IPS-11a (cell line): ENCODE measurements around the gene MYBPC2.

Source experiments
- H3K4me3 ChIP-seq: one replicate; pipeline ENCODE4 v1.5.1; 2013; ENCODE audit warnings: low read depth, low read length, control low read depth

MYBPC2 gene

DNA sequence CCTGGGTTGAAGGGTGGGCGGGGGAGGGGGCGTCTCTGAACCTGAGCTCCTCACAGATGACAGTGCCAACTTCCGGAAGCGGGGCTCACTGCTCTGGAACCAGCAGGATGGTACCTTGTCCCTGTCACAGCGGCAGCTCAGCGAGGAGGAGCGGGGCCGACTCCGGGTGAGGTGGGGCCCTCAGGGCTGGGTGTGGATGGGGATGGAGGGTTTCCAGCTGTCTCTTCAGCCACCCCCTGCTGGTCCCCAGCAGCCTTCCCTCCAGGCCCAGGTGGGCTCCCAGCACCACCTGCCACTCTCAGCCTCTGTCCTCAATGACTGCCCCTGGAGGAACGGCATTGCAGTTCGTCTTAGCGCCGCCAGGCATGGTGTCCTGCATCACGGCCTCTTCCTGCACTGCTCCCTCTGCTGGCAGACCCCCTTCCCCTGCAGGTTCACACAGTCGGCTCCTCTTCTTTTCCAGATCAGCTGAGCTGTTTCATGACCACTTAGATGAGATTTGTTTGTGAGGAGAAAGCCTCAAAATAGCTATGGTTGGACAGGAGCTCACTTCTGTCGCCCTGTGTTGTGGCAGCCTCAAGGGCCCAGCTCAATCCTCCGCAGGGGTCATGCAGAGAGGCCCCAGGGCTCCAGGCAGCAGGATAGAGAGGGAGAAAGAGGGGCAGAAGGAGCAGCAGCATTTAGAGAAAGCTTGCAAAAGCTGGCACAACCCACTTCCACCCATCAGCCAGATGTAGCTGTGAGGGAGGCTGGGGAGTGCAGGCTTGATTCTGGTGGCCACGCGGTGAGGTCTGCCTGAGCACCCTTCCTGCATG is 46.4 kb downstream of the MYBPC2 start:
- no peak overlapping the region for H3K4me3 ChIP-seq

DNA sequence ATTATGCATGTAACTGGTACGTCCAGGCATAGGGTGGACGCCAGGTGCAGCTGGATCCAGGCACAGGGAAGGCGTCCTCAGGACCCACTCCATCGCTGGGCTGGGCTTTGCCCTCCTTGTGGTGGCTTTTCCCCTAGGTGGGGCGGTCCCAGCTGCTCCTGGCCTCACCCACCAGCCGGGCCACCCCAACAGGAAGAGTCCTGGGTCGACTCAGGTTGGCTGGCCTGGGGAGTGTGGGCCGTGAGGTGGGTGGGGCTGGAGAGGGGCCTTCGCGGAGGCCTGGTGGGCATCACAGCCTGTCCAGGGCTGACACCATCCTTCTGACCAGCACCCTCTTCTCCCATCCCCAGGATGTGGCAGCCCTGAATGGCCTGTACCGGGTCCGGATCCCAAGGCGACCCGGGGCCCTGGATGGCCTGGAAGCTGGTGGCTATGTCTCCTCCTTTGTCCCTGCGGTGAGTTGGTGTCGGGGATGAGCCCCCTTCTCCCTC is 47.1 kb downstream of the MYBPC2 start:
- H3K4me3 ChIP-seq, result no peak overlapping the region

DNA sequence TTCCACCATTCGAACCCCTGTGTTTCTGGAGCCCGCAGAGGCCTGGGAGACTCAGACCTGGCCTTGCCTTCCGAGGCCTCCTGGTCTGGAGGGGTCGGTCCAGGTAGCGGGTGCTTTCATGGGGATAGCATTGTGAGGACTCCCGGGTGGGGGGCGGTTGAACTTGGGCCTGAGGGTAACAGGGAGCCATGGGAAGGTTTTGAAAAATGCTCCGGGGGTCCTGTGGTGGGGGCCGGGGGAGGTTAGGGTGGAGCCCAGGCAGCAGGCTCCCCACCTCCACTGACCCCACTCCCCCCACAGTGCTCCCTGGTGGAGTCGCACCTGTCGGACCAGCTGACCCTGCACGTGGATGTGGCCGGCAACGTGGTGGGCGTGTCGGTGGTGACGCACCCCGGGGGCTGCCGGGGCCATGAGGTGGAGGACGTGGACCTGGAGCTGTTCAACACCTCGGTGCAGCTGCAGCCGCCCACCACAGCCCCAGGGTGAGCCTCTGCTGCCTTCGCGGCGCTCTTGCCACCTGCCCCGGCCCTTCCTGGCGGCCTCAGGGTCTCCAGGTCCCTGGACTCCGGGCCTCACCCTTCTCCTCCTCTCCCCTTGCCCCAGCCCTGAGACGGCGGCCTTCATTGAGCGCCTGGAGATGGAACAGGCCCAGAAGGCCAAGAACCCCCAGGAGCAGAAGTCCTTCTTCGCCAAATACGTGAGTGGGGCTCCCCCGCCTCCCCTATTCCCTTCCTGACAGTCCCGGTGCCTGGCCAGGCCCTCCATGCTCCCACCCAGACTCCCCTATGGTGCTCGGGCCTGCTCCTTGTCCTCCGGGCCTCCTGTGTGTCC is 47.8 kb downstream of the MYBPC2 start:
- no peak overlapping the region for H3K4me3 ChIP-seq

DNA sequence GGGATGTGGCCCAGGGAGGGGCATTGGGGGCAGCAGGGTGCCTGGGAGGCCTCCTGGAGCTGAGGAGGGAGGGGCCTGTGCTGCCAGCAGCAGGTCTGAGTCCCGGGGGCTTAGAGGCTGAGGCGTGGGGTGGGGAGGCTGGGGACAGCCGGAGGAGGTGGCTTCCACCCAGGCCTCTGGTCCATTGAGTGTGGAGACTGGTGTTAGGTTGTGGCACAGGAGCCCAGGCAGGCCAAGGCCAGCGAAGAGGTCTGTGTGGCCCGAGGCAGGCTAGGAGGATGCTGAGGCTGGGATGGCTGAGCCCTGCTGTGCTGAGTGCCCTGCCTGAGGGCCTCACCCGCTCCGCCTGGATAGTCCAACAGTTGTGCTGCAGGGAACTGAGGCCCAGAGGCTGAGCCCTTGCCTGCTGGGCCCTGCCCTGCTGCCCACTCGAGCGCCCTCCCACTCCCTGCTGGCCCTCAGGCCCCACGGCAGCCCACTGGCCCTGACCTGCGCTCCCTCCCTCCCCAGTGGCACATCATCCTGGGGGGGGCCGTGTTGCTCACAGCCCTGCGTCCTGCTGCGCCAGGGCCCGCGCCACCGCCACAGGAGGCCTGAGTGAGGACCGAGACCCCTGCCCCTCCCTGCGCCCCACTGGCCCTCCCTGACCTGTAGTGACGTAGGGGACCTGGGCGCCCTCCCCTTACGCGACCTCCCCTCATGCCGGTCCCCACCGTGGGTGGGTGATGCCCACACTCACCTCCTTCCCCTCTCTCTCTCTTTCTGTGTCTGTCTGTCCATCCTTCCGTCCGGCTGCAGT is 48.9 kb downstream of the MYBPC2 start:
- no peak overlapping the region for H3K4me3 ChIP-seq

GRCh38 chr19:50482271-50482855 is 49.7 kb downstream of the MYBPC2 start:
- no peak overlapping the region for H3K4me3 ChIP-seq

GRCh38 chr19:50482916-50483315 is 50.2 kb downstream of the MYBPC2 start:
- no peak overlapping the region for H3K4me3 ChIP-seq

DNA sequence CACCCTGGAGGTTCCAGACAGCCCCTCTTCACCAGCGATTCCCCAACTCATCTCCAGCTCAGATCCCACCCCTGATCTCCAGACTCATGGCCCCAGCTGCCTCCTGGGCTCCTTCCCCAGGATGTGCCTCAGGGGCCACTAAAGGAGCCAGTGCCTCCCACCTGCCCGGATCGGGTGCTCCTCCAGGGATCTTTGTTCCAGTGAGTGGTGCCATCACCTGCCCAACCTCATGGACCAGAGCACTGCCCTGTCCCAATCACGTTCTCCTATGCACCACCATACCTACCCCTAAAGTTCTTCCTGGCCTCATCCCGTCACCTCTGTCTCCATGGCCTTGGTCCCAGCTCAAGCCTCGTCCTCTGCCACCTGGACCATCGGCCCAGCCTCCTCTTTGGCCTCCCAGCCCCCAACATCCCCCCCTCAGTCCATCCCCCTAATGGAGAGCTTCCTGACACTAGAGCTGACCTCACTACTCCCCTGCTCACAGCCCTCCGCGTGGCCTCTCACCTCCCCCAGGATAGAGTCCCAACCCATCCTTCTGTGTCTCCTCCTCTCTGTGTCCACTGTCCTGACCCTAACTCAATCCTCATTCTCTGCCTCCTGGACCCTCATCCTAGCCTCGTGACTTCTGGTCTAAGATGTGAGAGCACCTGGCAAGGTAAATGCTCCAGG is 52.7 kb downstream of the MYBPC2 start:
- H3K4me3 ChIP-seq, result no peak overlapping the region

DNA sequence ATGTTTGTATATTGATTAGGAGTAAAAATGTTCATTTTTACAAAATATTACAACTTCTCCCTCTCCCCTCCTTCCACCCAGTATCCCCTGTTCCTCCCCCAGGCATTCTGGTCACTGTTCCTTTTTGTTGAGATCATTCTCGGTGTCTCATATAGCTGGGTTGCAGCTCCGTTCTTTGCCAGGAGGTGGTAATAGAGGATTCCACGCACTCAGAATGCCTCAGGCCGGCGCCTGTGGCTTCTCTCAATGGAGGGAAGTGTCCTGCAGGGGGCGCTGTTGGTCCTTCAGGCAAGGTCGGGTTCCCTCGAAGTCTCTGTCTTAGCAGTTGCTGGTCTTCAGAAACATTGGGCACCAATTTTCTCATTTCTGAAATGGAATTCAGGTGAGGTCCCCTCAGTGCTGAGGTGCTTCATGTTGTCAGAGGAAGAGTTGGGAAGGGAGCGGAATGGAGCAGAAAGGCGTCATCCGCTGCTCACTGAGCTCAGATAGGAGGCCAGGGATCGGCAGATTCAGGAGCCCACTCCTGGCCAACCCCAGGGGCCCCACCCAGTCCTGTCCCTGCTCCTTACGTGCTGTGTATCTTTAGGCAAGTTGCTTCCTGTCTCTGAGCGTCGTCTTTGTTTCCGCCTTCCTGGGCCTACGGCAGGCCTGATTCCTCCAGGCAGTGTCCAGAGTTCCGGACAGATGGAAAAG is 54.3 kb downstream of the MYBPC2 start:
- H3K4me3 ChIP-seq, result no peak overlapping the region

DNA sequence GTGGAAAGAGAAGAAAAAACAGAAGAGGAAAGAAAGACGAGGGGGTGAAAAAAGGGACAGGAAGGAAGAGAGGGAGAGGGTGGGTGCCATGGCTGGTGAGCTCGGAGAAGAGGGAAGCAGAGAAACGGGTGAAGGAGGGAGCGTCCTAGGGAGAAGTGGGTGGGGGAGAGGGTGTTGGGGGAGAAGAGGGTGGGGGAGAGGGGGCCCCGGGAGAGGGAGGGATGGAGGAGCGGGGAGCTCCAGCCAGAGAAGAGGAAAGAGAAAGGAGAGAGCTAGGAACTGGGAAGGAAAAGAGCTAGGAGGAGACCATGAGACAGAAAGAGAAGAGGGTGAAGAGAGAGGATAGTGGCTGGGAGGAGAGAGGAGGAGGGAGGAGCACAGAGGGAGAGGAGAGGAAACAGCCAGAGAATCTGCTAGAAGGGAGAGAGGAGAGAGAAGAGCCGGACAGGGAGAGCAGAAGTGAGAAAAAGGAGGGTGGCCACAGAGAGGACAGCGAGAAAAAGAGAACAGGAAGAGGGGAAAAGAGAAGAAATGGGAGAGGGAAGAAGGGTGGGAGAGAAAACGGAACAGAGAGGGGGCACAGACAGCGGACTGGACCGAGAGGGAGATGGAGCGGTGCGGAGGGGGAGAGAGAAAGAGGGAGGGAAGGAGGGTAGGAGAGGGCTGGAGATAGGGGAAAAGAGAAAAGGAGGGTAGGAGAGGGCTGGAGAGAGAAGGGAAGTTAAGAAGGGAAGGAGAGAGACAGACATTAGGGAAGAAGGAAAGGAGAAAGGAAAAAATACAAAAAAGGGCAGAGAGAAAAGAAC is 55.9 kb downstream of the MYBPC2 start:
- no peak overlapping the region for H3K4me3 ChIP-seq

DNA sequence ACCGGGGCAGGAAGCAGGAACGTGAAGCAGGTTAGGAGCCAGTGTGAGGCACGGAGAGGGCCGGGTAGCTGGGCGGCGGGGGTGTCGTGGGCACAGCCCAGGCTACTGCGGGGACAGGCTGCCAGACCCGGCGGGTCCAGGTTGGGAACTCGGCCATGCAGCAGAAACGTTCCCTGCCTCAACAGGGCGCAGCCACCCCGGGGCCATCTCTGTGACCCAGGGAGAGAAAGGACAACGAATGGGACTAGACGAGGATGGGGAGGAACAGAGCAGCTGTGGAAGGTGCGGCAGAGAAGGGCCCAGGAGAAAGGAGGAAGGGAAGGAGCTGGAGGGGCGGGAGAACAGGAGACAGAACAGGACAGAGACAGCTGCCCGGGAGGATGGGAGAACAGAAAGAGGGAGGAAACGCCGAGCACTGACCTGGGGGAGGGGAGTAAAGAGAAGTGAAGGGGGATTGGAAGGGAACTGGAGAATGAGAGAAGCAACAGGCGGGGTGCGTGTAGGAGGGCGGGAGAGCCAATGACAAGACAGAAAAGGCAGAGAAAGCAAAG is 56.8 kb downstream of the MYBPC2 start:
- no peak overlapping the region for H3K4me3 ChIP-seq

DNA sequence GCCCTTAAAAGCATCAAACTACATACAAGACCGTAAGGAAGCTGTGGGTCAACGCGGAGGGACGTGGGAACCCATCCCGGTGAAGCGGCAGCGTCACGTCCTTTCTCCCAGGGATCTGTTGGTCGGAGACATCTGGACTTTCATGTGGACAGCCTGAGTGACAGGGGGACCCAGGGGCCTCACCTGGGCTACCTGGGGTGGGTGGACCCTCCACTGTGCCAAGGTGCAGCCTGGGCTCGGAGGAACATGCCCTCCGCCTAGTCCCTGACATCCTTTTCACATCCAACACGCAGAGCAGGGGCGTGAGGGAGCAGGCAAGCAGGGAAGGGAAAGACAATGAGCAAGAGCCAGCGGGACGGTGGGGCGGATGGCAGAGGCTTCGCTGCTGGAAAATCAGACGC is 57.7 kb downstream of the MYBPC2 start:
- no peak overlapping the region for H3K4me3 ChIP-seq

GRCh38 chr19:50490991-50491472 is 58.3 kb downstream of the MYBPC2 start:
- H3K4me3 ChIP-seq, result no peak overlapping the region

DNA sequence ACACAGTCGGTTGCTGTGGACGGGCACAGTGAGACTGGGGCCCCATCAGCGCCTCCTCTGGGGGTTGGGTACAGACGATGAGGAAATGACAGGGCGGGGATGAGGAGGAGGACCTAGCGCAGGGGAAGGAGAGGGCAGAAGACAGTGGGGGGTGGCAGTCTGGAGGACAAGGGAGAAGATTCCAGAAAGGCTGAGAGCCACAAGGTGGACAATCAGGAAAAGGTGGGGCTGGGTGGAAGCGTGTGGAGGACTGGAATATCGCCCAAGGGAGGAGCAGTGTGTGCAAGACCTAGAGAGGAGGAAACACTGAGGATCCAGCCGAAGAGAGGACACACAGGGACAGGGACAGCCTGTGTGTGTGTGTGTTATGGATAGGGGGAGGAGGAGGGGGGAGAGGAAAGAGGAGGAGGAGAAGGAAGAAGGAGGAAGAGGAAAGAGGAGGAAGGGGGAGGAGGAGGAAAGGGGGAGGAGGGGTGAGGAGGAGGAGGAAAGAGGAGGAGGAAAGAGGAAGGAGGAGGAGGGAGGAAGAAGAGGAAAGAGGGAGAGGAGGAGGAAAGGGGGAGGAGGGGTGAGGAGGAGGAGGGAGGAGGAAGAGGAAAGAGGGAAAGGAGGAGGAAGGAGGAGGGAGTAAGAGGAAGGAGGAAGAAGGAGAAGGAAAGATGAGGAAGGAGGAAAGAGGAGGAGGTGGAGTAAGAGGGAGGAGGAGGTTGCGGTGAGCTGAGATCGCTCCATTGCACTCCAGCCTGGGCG is 59.8 kb downstream of the MYBPC2 start:
- no peak overlapping the region for H3K4me3 ChIP-seq

- H3K4me3 ChIP-seq, result no peak overlapping the region
Observed at GRCh38 chr19:50493171-50493570, 60.5 kb downstream of the MYBPC2 start.

DNA sequence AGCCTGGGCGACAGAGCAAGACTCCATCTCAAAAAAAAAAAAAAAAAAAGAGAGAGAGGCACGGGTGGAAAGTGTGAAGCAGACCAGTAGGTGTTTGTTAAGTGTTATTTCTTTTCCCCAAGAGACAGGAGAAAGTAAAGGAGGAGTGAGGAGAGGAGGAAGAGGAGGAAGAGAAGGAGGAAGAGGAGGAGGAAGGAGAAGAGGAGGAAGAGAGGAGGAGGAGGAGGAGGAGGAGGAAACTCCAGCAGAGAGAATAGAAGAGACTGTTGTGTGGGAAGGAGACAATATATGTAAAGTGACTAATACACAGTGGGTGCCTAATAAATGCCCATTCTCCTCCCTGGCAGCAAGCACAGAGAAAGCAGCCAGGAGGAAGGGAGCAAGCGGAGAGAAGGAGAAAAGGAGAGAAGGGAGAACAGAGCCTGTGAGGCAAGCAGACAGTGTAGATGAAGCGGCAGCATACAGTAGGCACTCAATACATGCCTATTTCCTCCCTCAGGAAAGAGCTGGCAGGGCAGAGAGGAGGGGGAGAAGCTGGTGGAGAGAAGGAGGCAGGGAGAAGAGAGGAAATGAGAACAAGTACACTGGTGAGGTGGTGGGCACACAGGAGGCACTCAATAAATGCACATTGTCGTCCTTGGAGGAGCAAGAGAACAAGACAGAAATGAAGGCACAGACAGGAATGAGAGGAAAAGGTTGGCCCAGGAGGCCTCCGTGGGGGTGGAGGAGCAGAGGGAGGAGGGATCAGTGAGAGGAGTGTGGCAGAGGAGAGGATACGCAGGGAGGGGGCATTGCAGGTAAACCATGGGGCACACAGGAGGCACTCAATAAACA is 61.7 kb downstream of the MYBPC2 start:
- no peak overlapping the region for H3K4me3 ChIP-seq

DNA sequence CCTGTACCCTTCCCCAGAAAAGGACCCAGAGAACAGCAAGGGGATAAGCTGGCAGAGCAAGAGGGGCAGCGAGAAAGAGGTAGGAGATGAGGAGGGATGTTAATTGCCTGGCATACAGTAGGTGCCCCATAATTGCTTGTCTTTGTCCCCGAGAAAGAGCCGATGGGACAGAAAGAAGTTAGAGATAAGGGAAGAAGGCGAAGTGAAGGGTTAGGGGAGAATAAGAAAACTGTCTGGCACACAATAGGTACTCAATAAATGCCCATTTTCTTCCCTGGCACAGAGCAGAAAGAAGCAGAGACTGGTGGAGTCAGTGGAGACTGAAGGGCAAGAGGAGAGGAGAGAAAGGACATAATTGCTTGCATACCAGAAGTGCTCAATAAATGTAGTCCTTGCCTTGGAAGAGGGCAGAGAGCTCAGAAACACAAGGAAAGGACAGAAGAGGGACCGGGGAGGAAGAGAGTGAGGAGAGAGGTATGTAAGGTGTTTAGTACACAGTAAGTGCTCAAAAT is 62.4 kb downstream of the MYBPC2 start:
- no peak overlapping the region for H3K4me3 ChIP-seq
